GM10266 (cell line): ENCODE measurements around the gene SEMG2.

Experiments used
- DNase-seq: peaks from one replicate; pipeline ENCODE4 v3.0.0; 2012; ENCODE audit errors: extremely low spot score
- CTCF ChIP-seq: IDR thresholded peaks from 2 replicates; pipeline ENCODE4 v1.5.1; 2012; ENCODE audit warnings: mild to moderate bottlenecking, low read depth; ENCODE audit not compliant: control insufficient read depth, insufficient read depth; ENCODE audit errors: missing control alignments

SEMG2 gene

GRCh38 chr20:45183084-45183483 is 38.1 kb upstream of the SEMG2 start:
- DNase-seq, result no peak
- no peak for TF ChIP-seq CTCF

GRCh38 chr20:45187693-45188092 is 33.5 kb upstream of the SEMG2 start:
- TF ChIP-seq CTCF, result no peak
- DNase-seq, result no peak

GRCh38 chr20:45189067-45189609 is 32.0 kb upstream of the SEMG2 start:
- no peak for DNase-seq
- no peak for TF ChIP-seq CTCF

- no peak for TF ChIP-seq CTCF
- DNase-seq, result no peak
Observed at GRCh38 chr20:45189861-45190260, 31.3 kb upstream of the SEMG2 start.

- no peak for DNase-seq
- no peak for TF ChIP-seq CTCF
Observed at GRCh38 chr20:45191926-45192325, 29.2 kb upstream of the SEMG2 start.

GRCh38 chr20:45193331-45193730 is 27.8 kb upstream of the SEMG2 start:
- no peak for DNase-seq
- TF ChIP-seq CTCF, result no peak

- TF ChIP-seq CTCF, result no peak
- DNase-seq, result no peak
Observed at GRCh38 chr20:45206725-45207124, 14.4 kb upstream of the SEMG2 start, which contains the start of gene SEMG1. Gene SEMG1 (plus strand): TSS chr20:45207033. CDS start chr20:45207054, 21 bp downstream.
